Measurements from ENCODE around the gene NRXN3. TPM values are rescaled to one million over a fixed set of nuclear protein-coding genes. Genes with fewer than 3 reads are reported as not detected.

NRXN3 gene
- polyA plus RNA-seq, 1 experiment: 1.1 TPM

DNA sequence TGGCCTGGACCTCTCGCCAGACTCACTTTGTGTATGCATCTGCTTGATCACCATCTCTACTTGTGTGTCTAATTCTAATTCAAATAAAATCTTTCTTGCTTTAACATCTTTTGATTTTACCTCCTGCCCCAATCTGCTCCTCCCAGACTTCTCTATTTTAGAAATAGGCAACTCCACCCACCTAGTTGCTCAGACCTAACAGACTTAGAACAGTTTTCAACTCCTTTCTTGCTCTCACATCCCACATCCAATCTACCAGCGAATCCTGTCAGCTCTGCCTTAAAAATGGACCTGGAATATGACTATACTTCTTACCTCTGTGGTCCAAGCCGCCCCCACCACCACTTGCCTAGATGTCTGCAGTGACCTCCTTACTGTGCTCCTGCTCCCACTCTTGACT lies 18.7 kb downstream of the NRXN3 start:
- peaks cover 42% of the 10 kb centered on the region for H3K9me3 ChIP-seq (ENCODE audit: control insufficient read depth, insufficient read depth, low read length)
- TF ChIP-seq, protein P1, sequence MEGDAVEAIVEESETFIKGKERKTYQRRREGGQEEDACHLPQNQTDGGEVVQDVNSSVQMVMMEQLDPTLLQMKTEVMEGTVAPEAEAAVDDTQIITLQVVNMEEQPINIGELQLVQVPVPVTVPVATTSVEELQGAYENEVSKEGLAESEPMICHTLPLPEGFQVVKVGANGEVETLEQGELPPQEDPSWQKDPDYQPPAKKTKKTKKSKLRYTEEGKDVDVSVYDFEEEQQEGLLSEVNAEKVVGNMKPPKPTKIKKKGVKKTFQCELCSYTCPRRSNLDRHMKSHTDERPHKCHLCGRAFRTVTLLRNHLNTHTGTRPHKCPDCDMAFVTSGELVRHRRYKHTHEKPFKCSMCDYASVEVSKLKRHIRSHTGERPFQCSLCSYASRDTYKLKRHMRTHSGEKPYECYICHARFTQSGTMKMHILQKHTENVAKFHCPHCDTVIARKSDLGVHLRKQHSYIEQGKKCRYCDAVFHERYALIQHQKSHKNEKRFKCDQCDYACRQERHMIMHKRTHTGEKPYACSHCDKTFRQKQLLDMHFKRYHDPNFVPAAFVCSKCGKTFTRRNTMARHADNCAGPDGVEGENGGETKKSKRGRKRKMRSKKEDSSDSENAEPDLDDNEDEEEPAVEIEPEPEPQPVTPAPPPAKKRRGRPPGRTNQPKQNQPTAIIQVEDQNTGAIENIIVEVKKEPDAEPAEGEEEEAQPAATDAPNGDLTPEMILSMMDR (IDR thresholded peaks at IDR 0.05; ENCODE audit: low read depth, low read length): no peak
- H3K4me3 ChIP-seq (ENCODE audit: low read depth, low read length): no peak overlapping the region
- ChIA-PET CTCF (no interaction called here), POLR2A (no interaction called here)
- no peaks in the 10 kb centered on the region for H3K27me3 ChIP-seq (ENCODE audit: control insufficient read depth, insufficient read depth, low read length)
- H3K27ac ChIP-seq (ENCODE audit: low read depth, low read length): no peak overlapping the region
- DNase-seq (ENCODE audit: low read depth, low spot score): no peak

DNA sequence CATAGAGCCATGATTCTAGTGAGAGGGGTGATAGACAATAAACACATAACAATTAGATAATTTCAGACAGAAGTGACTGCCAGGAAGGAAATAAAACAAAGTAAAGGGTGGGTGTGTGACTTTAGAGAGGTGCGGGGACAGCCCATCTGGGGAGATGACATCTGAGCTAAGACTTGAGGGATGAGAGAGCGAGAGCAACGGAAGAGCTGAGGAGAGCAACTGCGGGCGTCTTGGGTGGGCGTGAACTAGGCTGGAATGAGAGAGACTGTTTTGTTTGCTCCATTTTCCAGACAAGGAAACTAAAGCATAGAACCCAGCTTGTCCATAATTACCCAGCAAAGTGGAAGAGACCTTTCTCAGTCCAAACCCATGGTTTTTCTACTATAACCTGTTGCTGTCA lies 25.3 kb downstream of the NRXN3 start:
- TF ChIP-seq, protein P1 (IDR thresholded peaks at IDR 0.05; ENCODE audit: low read depth, low read length): no peak
- CTCF ChIA-PET: no interaction called here

DNA sequence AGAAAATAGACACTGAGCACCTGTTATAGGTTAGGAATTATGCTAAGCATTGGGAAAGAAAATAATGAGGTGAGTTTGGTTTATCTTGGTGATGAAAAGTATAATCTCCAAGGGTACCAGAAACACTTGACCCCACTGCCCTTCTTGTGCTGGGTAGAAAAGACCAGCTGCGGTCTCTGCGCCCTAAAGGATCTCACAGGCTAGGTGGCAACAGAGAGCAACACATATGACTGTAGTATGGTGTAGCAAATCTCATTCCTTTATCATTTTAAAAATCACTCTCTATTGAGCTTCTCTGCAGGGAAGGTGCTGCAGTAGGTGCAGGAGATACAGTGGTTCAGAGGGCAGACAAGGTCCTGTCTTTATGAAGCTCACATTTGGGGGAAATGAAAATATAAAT lies 26.1 kb downstream of the NRXN3 start:
- Histone ChIP-seq H3K27me3 (ENCODE audit: control insufficient read depth, insufficient read depth, low read length) (no peaks in the 10 kb centered on the region), H3K9me3 (ENCODE audit: control insufficient read depth, insufficient read depth, low read length) (peaks cover 75% of the 10 kb centered on the region), H3K27ac (ENCODE audit: low read depth, low read length) (no peak overlapping the region), H3K4me3 (ENCODE audit: low read depth, low read length) (no peak overlapping the region)
- POLR2A ChIA-PET: no interaction called here
- TF ChIP-seq, protein P1 (IDR thresholded peaks at IDR 0.05; ENCODE audit: low read depth, low read length): no peak
- CTCF ChIA-PET: interaction anchor here (0.6 kb wide), 1 partner anchor 1004 kb away, joined by 3 read pairs; no protein-coding TSS in a partner anchor
- DNase-seq (ENCODE audit: low read depth, low spot score): no peak

More for the DNA sequence above, 25.3 kb downstream of the NRXN3 start:
- DNase-seq (ENCODE audit: low read depth, low spot score): no peak
- Histone ChIP-seq H3K9me3 (ENCODE audit: control insufficient read depth, insufficient read depth, low read length) (peaks cover 73% of the 10 kb centered on the region), H3K27me3 (ENCODE audit: control insufficient read depth, insufficient read depth, low read length) (no peaks in the 10 kb centered on the region), H3K27ac (ENCODE audit: low read depth, low read length) (no peak overlapping the region), H3K4me3 (ENCODE audit: low read depth, low read length) (no peak overlapping the region)
- POLR2A ChIA-PET: no interaction called here

- peaks cover 77% of the 10 kb centered on the region for H3K9me3 ChIP-seq (ENCODE audit: control insufficient read depth, insufficient read depth, low read length)
- DNase-seq (ENCODE audit: low read depth, low spot score): no peak
- CTCF ChIA-PET: interaction anchor here (0.6 kb wide), 1 partner anchor 1003 kb away, joined by 3 read pairs; no protein-coding TSS in a partner anchor
- no peak overlapping the region for H3K4me3 ChIP-seq (ENCODE audit: low read depth, low read length)
- TF ChIP-seq, protein P1 (IDR thresholded peaks at IDR 0.05; ENCODE audit: low read depth, low read length): no peak
- no peak overlapping the region for H3K27ac ChIP-seq (ENCODE audit: low read depth, low read length)
- no peaks in the 10 kb centered on the region for H3K27me3 ChIP-seq (ENCODE audit: control insufficient read depth, insufficient read depth, low read length)
- POLR2A ChIA-PET: no interaction called here
These were observed 26.9 kb downstream of the NRXN3 start for GRCh38 chr14:78197051-78197450.

DNA sequence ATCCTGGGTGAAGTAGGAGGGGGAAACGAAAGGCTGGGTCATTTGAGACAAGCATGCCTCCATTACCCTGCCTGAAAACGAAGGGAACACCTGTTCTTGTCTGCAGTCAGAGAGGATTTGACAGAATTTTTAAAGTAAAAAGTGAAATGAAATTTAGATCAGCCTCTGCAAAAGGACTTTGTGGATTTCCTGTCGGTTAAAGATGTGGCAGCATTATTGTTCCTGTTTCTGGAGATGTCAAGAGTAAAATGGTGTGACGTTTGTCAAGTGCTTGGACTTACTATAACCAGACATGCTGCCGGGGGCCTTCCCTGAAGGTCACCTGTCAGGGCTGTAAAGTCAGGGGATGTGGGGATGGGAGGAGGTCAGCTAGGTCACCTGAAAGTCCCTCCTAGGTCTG lies 32.0 kb downstream of the NRXN3 start:
- Histone ChIP-seq H3K4me3 (ENCODE audit: low read depth, low read length) (no peak overlapping the region), H3K9me3 (ENCODE audit: control insufficient read depth, insufficient read depth, low read length) (peaks cover 54% of the 10 kb centered on the region), H3K27ac (ENCODE audit: low read depth, low read length) (no peak overlapping the region), H3K27me3 (ENCODE audit: control insufficient read depth, insufficient read depth, low read length) (no peaks in the 10 kb centered on the region)
- ChIA-PET POLR2A (no interaction called here), CTCF (no interaction called here)
- no peak for DNase-seq (ENCODE audit: low read depth, low spot score)
- TF ChIP-seq, protein P1 (IDR thresholded peaks at IDR 0.05; ENCODE audit: low read depth, low read length): no peak

Measured in AG04450 (cell line).